ENCODE data around the gene NRAP. TPM values are rescaled to one million over a fixed set of nuclear protein-coding genes. Genes with fewer than 3 reads are reported as not detected.
"Not testable (repeated sequence)": the region's sequence is repeated elsewhere in the genome, so short reads cannot be mapped to it uniquely, and the experiment has no call there.

Gene NRAP
- total and polyA plus RNA-seq, 7 donors, result 41.4 to 2,239 (median 1,429) TPM

GRCh38 chr10:113663142-113663541 is 699 bp downstream of the NRAP start:
- no peak for TF ChIP-seq CTCF (IDR thresholded peaks at IDR 0.05)
- DNase-seq (no peak), ATAC-seq (peak; percentile 39 to 74 (median 51))
- peaks cover 42% of the 10 kb centered on the region for H3K4me1 ChIP-seq
- 30 to 42% (median 37%) methylated on average over 5 of the region's 5 CpGs for WGBS, 3 donors
- H3K9me3 ChIP-seq, result no peaks in the 10 kb centered on the region
- H3K27ac ChIP-seq, result peak overlapping the region; percentile 98
- peaks cover 0 to 26% of the 10 kb centered on the region in 2 donors for H3K36me3 ChIP-seq (ENCODE audit: insufficient read depth in 1 of 2, low read depth in 1 of 2)
- H3K27me3 ChIP-seq (ENCODE audit: insufficient read depth in 3 of 3, low read length in 2 of 3), result no peaks in the 10 kb centered on the region
- intact Hi-C loops (cut with DNase I), result no loop called here
- peak overlapping the region; percentile 63 for H3K4me3 ChIP-seq

GRCh38 chr10:113661332-113661731 is 2.5 kb downstream of the NRAP start:
- Histone ChIP-seq H3K27me3 (ENCODE audit: insufficient read depth in 3 of 3, low read length in 2 of 3) (no peaks in the 10 kb centered on the region), H3K4me3 (peak overlapping the region; percentile 63), H3K36me3 (ENCODE audit: insufficient read depth in 1 of 2, low read depth in 1 of 2) (peaks cover 0 to 44% of the 10 kb centered on the region in 2 donors), H3K9me3 (no peaks in the 10 kb centered on the region), H3K4me1 (peaks cover 48% of the 10 kb centered on the region), H3K27ac (peak overlapping the region; percentile 98)
- peak; percentile 64 to 81 (median 72) for ATAC-seq
- DNase-seq, result no peak
- intact Hi-C loops (cut with DNase I), result no loop called here
- TF ChIP-seq CTCF (IDR thresholded peaks at IDR 0.05), result no peak
- WGBS, 3 donors, result 32 to 52% (median 34%) methylated on average over 2 of the region's 2 CpGs

GRCh38 chr10:113657544-113657943 is 6.3 kb downstream of the NRAP start:
- intact Hi-C loops (cut with DNase I), result no loop called here

GRCh38 chr10:113656896-113657295 is 6.9 kb downstream of the NRAP start:
- ATAC-seq, result no peak
- TF ChIP-seq CTCF (IDR thresholded peaks at IDR 0.05), result no peak
- no peak for DNase-seq
- no peaks in the 10 kb centered on the region for H3K9me3 ChIP-seq
- intact Hi-C loops (cut with DNase I), result no loop called here
- H3K4me1 ChIP-seq, result peaks cover 52% of the 10 kb centered on the region
- peak overlapping the region; percentile 90 for H3K27ac ChIP-seq
- no peaks in the 10 kb centered on the region for H3K27me3 ChIP-seq (ENCODE audit: insufficient read depth in 3 of 3, low read length in 2 of 3)
- H3K36me3 ChIP-seq (ENCODE audit: insufficient read depth in 1 of 2, low read depth in 1 of 2), result peaks cover 0 to 85% of the 10 kb centered on the region in 2 donors
- 20 to 29% (median 24%) methylated on average over 2 of the region's 2 CpGs for WGBS, 3 donors
- H3K4me3 ChIP-seq, result no peak overlapping the region

More at GRCh38 chr10:113657544-113657943, 6.3 kb downstream of the NRAP start:
- DNase-seq, result no peak
- Histone ChIP-seq H3K9me3 (no peaks in the 10 kb centered on the region), H3K4me3 (no peak overlapping the region), H3K4me1 (peaks cover 46% of the 10 kb centered on the region), H3K27ac (peak overlapping the region; percentile 90), H3K27me3 (ENCODE audit: insufficient read depth in 3 of 3, low read length in 2 of 3) (no peaks in the 10 kb centered on the region), H3K36me3 (ENCODE audit: insufficient read depth in 1 of 2, low read depth in 1 of 2) (peaks cover 0 to 82% of the 10 kb centered on the region in 2 donors)
- ATAC-seq, result no peak
- no peak for TF ChIP-seq CTCF (IDR thresholded peaks at IDR 0.05)

GRCh38 chr10:113652456-113652855 is 11.4 kb downstream of the NRAP start:
- ATAC-seq; intact Hi-C loops (cut with DNase I); H3K27me3 ChIP-seq (ENCODE audit: insufficient read depth in 3 of 3, low read length in 2 of 3); DNase-seq; H3K9me3 ChIP-seq; H3K4me3 ChIP-seq: not testable (repeated sequence)
- Histone ChIP-seq H3K36me3 (ENCODE audit: insufficient read depth in 1 of 2, low read depth in 1 of 2) (peaks cover 0 to 95% of the 10 kb centered on the region in 2 donors), H3K4me1 (peaks cover 69% of the 10 kb centered on the region), H3K27ac (peak overlapping the region; percentile 90)
- WGBS, 3 donors, result 21 to 50% (median 30%) methylated on average over 3 of the region's 3 CpGs
